SK-N-SH treated with all-trans-retinoic acid at 6 μM for 48 hours (cell line): ENCODE measurements around the gene CTTN.

Experiments
- ATAC-seq: fragments of 200-7000 bp; cut with Tn5 transposase; 3 replicates; pipeline ENCODE4 v1.9.1; 2020; ENCODE audit warnings: mild to moderate bottlenecking, moderate library complexity
- ARNTL ChIP-seq: fragments of 450-650 bp; formaldehyde crosslinking; IDR thresholded peaks from 2 replicates; pipeline ENCODE4 v1.5.0; 2020; ENCODE audit warnings: low read depth, mild to moderate bottlenecking, moderate library complexity, borderline replicate concordance
- BACH2 ChIP-seq: fragments of 250-450 bp; sonication (Bioruptor Pico); IDR thresholded peaks from 2 replicates; pipeline ENCODE4 v1.9.0; 2021; ENCODE audit warnings: mild to moderate bottlenecking, borderline replicate concordance
- CSRNP3 ChIP-seq: fragments of 250-450 bp; sonication (Bioruptor Pico); IDR thresholded peaks from 2 replicates; pipeline ENCODE4 v1.5.1; 2021; ENCODE audit warnings: mild to moderate bottlenecking, moderate library complexity
- GLIS3 ChIP-seq: fragments of 250-450 bp; sonication (Bioruptor Pico); IDR thresholded peaks from 2 replicates; pipeline ENCODE4 v1.5.0; 2020; ENCODE audit warnings: mild to moderate bottlenecking, moderate library complexity
- ISL1 ChIP-seq: fragments of 250-450 bp; sonication (Bioruptor Pico); IDR thresholded peaks from 2 replicates; pipeline ENCODE4 v2.1.2; 2022; ENCODE audit warnings: mild to moderate bottlenecking, moderate library complexity
- POU6F1 ChIP-seq: fragments of 250-450 bp; sonication (Bioruptor Pico); IDR thresholded peaks from 2 replicates; pipeline ENCODE4 v1.8.0; 2021; ENCODE audit warnings: low read depth, mild to moderate bottlenecking, moderate library complexity, borderline replicate concordance
- PPARA ChIP-seq: fragments of 250-450 bp; sonication (Bioruptor Pico); IDR thresholded peaks from 2 replicates; pipeline ENCODE4 v1.5.0; 2020; ENCODE audit warnings: mild to moderate bottlenecking, borderline replicate concordance
- RARB ChIP-seq: fragments of 250-450 bp; sonication (Bioruptor Pico); IDR thresholded peaks from 2 replicates; pipeline ENCODE4 v1.8.0; 2021; ENCODE audit warnings: mild to moderate bottlenecking, moderate library complexity
- TOX ChIP-seq: fragments of 250-450 bp; sonication (Bioruptor Pico); IDR thresholded peaks from 2 replicates; pipeline ENCODE4 v1.8.0; 2021; ENCODE audit warnings: mild to moderate bottlenecking, moderate library complexity, borderline replicate concordance
- TSHZ2 ChIP-seq: fragments of 250-450 bp; sonication (Bioruptor Pico); IDR thresholded peaks from 2 replicates; pipeline ENCODE4 v1.5.0; 2020; ENCODE audit warnings: mild to moderate bottlenecking, moderate library complexity
- ZC3H10 ChIP-seq: fragments of 250-450 bp; sonication (Bioruptor Pico); IDR thresholded peaks from 2 replicates; pipeline ENCODE4 v1.5.1; 2021; ENCODE audit warnings: mild to moderate bottlenecking, moderate library complexity
- ZFP3 ChIP-seq: fragments of 250-450 bp; sonication (Bioruptor Pico); IDR thresholded peaks from 2 replicates; pipeline ENCODE4 v1.5.0; 2020; ENCODE audit warnings: mild to moderate bottlenecking, moderate library complexity
- ZNF565 ChIP-seq: fragments of 450-650 bp; formaldehyde crosslinking; conservative IDR thresholded peaks from 2 replicates; pipeline ENCODE4 v1.5.0; 2020; ENCODE audit warnings: low read depth, mild to moderate bottlenecking, moderate library complexity

The CTTN gene

GRCh38 chr11:70397336-70397982 is 870 bp upstream of the CTTN start (continued):
- TF ChIP-seq POU6F1 (CRISPR knock-in tag) (no peak), ZFP3 (CRISPR knock-in tag) (no peak), GLIS3 (no peak), BACH2 (CRISPR knock-in tag) (no peak), TSHZ2 (no peak)
- TF ChIP-seq, all 23 proteins: peak for 0

- TF ChIP-seq PPARA (CRISPR knock-in tag) = no peak
- no peak for TF ChIP-seq ARNTL (CRISPR knock-in tag)
- no peak for TF ChIP-seq GLIS3
- no peak for TF ChIP-seq ZNF565 (CRISPR knock-in tag)
- TF ChIP-seq ZC3H10 (CRISPR knock-in tag) = no peak
- no peak for TF ChIP-seq TSHZ2
- TF ChIP-seq TOX = no peak
- TF ChIP-seq POU6F1 (CRISPR knock-in tag) = no peak
- no peak; the same call in 2 of the 3 replicates for ATAC-seq
Measured at GRCh38 chr11:70398834-70399680, 728 bp downstream of the CTTN start.

- TF ChIP-seq POU6F1 (CRISPR knock-in tag) = no peak
- no peak for TF ChIP-seq ARNTL (CRISPR knock-in tag)
- no peak for TF ChIP-seq ISL1 (CRISPR knock-in tag)
- no peak for TF ChIP-seq TSHZ2
- no peak for TF ChIP-seq ZNF565 (CRISPR knock-in tag)
- no peak for TF ChIP-seq GLIS3
- no peak for TF ChIP-seq CSRNP3 (CRISPR knock-in tag)
- TF ChIP-seq RARB = no peak
- TF ChIP-seq, all 23 proteins: peak for 0
- peak; percentile 82 for ATAC-seq
Measured at GRCh38 chr11:70399681-70400112, 1.4 kb downstream of the CTTN start.
